HL-60 (cell line): ENCODE data around the gene IFNA13.

ENCODE experiments used
- GABPA ChIP-seq: IDR thresholded peaks from 2 replicates; pipeline ENCODE4 v1.6.1; 2012; ENCODE audit warnings: low read depth
- POLR2AphosphoS5 ChIP-seq: IDR thresholded peaks from 2 replicates; pipeline ENCODE4 v1.6.1; 2012; ENCODE audit warnings: low read depth
- SPI1 ChIP-seq: IDR thresholded peaks from 2 replicates; pipeline ENCODE4 v1.6.1; 2012; ENCODE audit warnings: low read depth, mild to moderate bottlenecking, borderline replicate concordance
- TF ChIP-seq, protein P1 (sequence below): IDR thresholded peaks from one replicate; pipeline ENCODE4 v1.5.1; 2011; ENCODE audit warnings: low read length, control low read depth, inconsistent platforms; ENCODE audit not compliant: insufficient read depth
- TF ChIP-seq, protein P2 (sequence below): IDR thresholded peaks from 2 replicates; pipeline ENCODE4 v1.6.1; 2012; ENCODE audit warnings: low read depth; ENCODE audit not compliant: insufficient replicate concordance

DNA sequence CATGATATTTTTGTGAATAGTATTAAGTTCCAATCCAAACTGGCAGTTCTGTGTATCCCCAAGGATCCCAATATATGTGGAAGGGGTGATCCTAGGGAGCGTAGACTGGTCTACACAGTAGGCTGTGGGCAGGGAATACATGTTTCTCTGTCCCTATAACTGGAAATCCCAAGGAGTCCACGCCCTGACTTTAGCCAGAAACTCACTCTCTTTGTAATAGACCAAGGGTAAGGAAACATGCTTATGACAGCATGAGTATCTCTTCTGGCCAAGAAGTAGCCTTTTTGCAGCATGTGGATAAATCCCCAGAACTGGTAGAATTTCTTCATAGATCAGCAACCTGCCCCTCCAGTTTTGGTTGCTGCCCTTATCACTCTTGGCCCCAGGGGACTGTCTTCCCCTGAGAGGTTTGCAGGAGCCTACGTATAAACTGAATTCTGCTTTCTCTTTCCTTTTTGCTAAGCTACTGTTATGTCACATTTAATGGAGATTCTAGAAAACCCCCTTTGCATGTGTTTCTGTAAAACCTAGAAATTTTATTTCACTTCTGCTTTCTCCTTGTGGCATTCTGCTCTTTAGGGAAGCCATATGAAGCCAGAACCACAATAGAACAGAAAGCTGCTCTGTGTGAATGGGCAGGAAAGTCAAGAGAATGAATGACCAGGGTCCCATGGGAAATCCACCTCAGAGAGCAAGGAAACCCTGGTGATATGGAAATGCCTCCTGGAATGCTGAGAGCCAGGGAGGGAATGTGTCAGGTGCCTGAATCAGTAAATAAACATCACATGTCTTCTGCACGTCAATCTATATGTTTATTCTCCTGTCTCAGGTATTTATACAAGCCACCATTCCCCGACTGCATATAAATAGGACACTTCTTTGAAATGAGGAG, 13.8 kb upstream of the IFNA13 start:
- TF ChIP-seq, protein P1, sequence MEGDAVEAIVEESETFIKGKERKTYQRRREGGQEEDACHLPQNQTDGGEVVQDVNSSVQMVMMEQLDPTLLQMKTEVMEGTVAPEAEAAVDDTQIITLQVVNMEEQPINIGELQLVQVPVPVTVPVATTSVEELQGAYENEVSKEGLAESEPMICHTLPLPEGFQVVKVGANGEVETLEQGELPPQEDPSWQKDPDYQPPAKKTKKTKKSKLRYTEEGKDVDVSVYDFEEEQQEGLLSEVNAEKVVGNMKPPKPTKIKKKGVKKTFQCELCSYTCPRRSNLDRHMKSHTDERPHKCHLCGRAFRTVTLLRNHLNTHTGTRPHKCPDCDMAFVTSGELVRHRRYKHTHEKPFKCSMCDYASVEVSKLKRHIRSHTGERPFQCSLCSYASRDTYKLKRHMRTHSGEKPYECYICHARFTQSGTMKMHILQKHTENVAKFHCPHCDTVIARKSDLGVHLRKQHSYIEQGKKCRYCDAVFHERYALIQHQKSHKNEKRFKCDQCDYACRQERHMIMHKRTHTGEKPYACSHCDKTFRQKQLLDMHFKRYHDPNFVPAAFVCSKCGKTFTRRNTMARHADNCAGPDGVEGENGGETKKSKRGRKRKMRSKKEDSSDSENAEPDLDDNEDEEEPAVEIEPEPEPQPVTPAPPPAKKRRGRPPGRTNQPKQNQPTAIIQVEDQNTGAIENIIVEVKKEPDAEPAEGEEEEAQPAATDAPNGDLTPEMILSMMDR, result no peak
- TF ChIP-seq POLR2AphosphoS5 (no peak), GABPA (no peak), SPI1 (peak; percentile 85)
- TF ChIP-seq, protein P2, sequence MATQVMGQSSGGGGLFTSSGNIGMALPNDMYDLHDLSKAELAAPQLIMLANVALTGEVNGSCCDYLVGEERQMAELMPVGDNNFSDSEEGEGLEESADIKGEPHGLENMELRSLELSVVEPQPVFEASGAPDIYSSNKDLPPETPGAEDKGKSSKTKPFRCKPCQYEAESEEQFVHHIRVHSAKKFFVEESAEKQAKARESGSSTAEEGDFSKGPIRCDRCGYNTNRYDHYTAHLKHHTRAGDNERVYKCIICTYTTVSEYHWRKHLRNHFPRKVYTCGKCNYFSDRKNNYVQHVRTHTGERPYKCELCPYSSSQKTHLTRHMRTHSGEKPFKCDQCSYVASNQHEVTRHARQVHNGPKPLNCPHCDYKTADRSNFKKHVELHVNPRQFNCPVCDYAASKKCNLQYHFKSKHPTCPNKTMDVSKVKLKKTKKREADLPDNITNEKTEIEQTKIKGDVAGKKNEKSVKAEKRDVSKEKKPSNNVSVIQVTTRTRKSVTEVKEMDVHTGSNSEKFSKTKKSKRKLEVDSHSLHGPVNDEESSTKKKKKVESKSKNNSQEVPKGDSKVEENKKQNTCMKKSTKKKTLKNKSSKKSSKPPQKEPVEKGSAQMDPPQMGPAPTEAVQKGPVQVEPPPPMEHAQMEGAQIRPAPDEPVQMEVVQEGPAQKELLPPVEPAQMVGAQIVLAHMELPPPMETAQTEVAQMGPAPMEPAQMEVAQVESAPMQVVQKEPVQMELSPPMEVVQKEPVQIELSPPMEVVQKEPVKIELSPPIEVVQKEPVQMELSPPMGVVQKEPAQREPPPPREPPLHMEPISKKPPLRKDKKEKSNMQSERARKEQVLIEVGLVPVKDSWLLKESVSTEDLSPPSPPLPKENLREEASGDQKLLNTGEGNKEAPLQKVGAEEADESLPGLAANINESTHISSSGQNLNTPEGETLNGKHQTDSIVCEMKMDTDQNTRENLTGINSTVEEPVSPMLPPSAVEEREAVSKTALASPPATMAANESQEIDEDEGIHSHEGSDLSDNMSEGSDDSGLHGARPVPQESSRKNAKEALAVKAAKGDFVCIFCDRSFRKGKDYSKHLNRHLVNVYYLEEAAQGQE, result no peak
